WTC11 (cell line): ENCODE data around the gene ITPKB.

Experiments
- CTCF ChIP-seq: fragments of 200-600 bp; IDR thresholded peaks from 2 replicates; pipeline ENCODE4 v1.8.0; 2022; ENCODE audit warnings: antibody characterized with exemption
- FOXJ3 ChIP-seq: sonication (generic); formaldehyde crosslinking; IDR thresholded peaks from 2 replicates; pipeline ENCODE4 v1.9.0; 2021; ENCODE audit warnings: missing genetic modification reagents, mild to moderate bottlenecking, borderline replicate concordance
- GRHL2 ChIP-seq: fragments of 250-450 bp; sonication (Bioruptor Pico); IDR thresholded peaks from 2 replicates; pipeline ENCODE4 v1.8.0; 2022; ENCODE audit warnings: mild to moderate bottlenecking, moderate library complexity; ENCODE audit not compliant: insufficient replicate concordance, severe bottlenecking
- IRF2 ChIP-seq: sonication (generic); formaldehyde crosslinking; IDR thresholded peaks from 2 replicates; pipeline ENCODE4 v1.8.0; 2022; ENCODE audit warnings: low read depth, missing genetic modification reagents, borderline replicate concordance
- JUN ChIP-seq: sonication (generic); formaldehyde crosslinking; IDR thresholded peaks from 2 replicates; pipeline ENCODE4 v1.8.0; 2023; ENCODE audit warnings: mild to moderate bottlenecking, missing genetic modification reagents
- NFE2L1 ChIP-seq: sonication (generic); formaldehyde crosslinking; IDR thresholded peaks from 2 replicates; pipeline ENCODE4 v1.8.1; 2023; ENCODE audit warnings: missing genetic modification reagents
- NFYB ChIP-seq: sonication (generic); formaldehyde crosslinking; conservative IDR thresholded peaks from 2 replicates; pipeline ENCODE4 v1.8.0; 2022; ENCODE audit warnings: low read depth, missing genetic modification reagents
- ZNF138 ChIP-seq: sonication (generic); formaldehyde crosslinking; conservative IDR thresholded peaks from 2 replicates; pipeline ENCODE4 v1.8.1; 2022; ENCODE audit warnings: mild to moderate bottlenecking, moderate library complexity, missing genetic modification reagents
- TF ChIP-seq, protein P1 (sequence below): sonication (generic); formaldehyde crosslinking; IDR thresholded peaks from 2 replicates; pipeline ENCODE4 v1.8.0; 2022; ENCODE audit warnings: mild to moderate bottlenecking, missing genetic modification reagents
- TF ChIP-seq, protein P2 (sequence below): fragments of 250-450 bp; sonication (Bioruptor Pico); IDR thresholded peaks from 2 replicates; pipeline ENCODE4 v2.1.2; 2022; ENCODE audit warnings: mild to moderate bottlenecking, moderate library complexity

GRCh38 chr1:226656201-226656600 is 82.9 kb downstream of the ITPKB start:
- no peak for TF ChIP-seq CTCF
- TF ChIP-seq, protein P1, sequence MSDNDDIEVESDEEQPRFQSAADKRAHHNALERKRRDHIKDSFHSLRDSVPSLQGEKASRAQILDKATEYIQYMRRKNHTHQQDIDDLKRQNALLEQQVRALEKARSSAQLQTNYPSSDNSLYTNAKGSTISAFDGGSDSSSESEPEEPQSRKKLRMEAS (CRISPR knock-in tag) = no peak
- no peak for TF ChIP-seq NFE2L1
- TF ChIP-seq ZNF138 (CRISPR knock-in tag) = no peak
- no peak for TF ChIP-seq FOXJ3
- TF ChIP-seq GRHL2 (CRISPR knock-in tag) = no peak
- no peak for TF ChIP-seq JUN (CRISPR knock-in tag)
- TF ChIP-seq, protein P2, sequence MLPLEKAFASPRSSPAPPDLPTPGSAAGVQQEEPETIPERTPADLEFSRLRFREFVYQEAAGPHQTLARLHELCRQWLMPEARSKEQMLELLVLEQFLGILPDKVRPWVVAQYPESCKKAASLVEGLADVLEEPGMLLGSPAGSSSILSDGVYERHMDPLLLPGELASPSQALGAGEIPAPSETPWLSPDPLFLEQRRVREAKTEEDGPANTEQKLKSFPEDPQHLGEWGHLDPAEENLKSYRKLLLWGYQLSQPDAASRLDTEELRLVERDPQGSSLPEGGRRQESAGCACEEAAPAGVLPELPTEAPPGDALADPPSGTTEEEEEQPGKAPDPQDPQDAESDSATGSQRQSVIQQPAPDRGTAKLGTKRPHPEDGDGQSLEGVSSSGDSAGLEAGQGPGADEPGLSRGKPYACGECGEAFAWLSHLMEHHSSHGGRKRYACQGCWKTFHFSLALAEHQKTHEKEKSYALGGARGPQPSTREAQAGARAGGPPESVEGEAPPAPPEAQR = no peak
- no peak for TF ChIP-seq IRF2
- no peak for TF ChIP-seq NFYB (CRISPR knock-in tag)
